NCI-H510A (cell line): ENCODE measurements around the gene ZMIZ1.

Experiments used
- DNase-seq: peaks from one replicate; lab custom pipeline; 2025; lab: John Stamatoyannopoulos, UW

ZMIZ1 gene

GRCh38 chr10:79173582-79174262, 105.0 kb downstream of the ZMIZ1 start:
- no peak for DNase-seq

DNA sequence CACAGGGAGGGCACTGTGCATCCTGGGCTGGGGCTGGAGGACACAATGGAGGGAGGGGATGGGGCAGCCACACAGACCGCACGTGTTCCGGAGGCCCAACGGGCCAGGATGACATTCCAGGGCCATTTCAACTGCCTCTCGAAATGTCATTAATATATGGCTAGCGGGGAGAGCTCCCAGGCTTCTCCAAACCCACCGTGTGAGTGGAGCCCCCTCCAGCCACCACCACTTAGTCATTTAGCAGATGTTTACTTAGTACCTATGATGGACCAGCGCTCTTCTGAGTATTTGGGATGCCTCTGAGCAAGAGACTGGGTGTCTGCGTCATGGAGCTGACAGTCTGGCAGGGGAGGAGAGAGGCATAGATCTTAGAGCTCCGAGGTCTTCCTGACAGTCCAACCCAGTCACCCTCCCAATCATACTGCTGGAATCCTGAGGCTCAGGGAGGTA, 107.3 kb downstream of the ZMIZ1 start:
- DNase-seq = no peak

GRCh38 chr10:79176949-79177602, 108.3 kb downstream of the ZMIZ1 start:
- no peak for DNase-seq

DNA sequence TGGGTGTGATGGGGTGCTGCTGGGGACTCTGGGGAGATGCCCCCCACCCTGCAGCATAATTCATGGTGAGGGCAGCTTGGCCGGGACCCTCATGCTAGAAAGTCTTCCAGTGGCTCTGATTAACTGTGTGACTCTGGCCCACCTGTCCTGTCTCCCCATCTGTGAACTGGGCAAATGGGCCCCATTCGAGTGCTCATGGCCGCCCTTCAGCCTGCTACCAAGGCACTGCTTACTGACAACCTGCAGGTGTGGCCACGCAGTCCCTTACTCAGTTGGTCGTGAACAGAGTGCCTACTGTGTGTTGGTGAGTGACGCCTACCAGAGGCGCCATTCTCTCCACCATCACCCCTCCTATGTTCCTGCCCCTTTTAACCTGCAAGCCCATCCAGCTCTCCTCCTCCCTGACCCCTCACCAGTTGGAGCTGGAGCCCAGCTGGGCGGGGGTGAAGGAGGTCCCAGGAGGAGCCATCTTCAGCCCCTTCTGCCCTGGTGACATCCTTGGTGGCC, 109.4 kb downstream of the ZMIZ1 start:
- no peak for DNase-seq

DNA sequence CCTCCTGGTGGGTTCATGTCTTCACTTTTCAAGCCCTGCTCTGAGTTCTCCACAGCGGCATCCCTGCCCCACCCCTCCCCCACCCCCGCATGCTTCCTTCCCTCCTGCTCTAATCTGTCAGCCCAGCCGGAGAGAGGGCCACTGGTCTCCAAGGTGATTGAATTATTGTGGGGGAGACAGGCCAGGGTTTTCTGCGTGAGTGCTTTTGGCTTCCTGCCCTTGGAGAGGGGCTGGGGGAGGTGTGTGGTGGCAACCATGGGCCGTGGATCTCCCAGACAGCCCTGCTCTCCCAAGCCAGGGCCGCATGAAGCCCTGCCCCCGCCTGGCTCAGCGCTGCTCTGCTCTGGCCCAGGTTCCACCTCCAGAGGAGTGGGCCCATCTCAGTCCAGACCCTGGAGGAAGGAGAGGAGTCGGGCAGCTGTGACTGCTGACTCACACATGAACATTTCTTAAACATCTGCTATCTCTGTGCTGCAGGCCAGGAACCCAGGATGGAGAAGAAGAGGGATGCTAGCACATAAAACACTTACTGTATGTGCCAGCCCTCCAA, 109.9 kb downstream of the ZMIZ1 start:
- no peak for DNase-seq

GRCh38 chr10:79179164-79179956, 110.6 kb downstream of the ZMIZ1 start:
- DNase-seq = no peak

GRCh38 chr10:79179957-79180309, 111.2 kb downstream of the ZMIZ1 start:
- DNase-seq = no peak

GRCh38 chr10:79180414-79181221, 111.9 kb downstream of the ZMIZ1 start:
- no peak for DNase-seq

DNA sequence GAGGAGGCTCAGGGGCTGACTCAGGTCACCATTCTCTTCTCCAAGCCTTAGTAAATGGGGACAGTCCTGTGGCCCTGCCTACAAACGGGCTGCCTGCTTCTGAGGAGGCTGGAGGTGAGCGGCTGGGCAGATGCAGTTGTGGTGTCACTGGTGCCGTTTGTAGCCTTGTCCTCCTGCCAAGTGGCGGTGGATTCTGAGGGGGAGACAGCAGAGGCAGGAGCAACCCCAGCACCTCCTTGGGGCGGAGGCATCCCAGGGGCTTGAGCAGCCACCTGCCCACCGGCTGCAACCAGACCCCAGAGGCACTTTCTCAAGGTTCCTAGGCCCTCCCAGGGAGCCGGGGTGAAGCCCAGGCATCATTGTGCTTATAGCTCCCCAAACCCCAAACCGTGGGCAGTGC, 112.5 kb downstream of the ZMIZ1 start:
- no peak for DNase-seq

DNA sequence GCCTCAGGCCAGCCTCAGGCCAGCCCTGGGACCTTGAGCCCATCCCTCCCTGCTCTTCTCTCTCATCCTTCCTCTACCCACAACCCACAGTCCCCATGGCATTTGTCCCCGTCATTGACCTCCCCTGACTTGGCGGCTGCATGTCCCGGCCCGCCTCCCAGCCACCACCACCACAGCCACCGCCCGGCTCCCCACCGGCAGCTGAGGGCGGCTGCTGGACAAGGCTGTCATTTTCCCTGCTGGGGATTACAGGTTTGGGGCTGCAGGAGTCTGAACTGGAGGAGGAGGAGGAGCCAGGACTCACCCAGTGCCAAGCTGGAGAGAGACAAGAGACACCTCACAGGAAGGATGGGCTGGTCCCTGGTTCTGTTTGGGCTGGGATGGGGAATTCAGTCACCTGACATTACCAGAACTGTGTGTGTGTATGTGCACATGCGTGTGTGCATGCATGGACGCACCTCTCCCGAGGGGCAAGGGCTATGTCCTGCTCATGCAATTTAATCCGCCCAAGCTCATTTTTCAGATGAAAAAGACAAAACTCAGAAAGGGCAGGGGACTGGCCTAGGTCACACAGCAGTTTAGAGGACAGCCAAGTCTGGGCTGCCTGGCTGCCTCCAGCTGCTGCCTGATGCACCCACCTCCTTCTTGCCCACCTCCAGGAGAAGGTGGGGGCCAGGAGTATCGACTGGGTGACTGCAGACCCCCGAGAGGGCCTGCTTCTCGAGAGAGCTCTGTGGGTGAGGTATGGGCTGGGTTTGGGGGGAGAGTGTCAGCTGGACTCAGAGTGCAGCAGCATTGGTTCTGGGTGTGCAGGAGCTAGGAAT, 113.1 kb downstream of the ZMIZ1 start:
- no peak for DNase-seq

DNA sequence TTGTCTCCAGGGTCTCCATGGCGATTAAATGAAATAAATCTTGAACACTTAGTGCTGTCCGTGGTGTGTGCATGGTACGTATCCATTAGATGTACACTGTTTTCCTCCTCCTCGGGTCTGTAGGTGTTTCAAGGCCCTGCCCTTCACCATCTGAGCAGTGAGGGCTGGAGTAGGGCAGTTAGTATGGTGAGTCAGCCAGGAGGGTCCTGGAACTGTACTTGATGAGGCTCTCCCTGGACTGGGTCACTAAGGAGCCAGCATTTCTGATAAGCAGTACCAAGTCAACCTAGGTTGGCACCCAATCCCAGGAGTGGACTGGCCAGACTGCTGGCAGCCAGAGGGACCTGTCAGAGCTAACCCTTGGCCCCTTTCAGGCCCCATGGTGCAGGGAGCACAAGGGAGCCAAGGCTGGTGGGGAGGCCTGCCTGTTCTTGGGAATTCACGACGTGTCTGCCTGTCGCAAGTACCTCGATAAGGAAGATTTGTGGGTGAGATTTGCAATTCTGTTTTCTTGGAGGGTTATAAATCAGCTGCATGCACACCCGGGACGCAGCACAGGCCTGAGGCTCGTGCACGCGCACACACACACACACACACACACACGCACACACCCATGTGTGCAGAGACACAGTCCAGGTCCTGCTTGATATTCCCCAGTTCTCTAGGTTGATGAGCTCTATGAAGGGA, 114.2 kb downstream of the ZMIZ1 start:
- no peak for DNase-seq

GRCh38 chr10:79183468-79183865, 114.7 kb downstream of the ZMIZ1 start:
- no peak for DNase-seq

DNA sequence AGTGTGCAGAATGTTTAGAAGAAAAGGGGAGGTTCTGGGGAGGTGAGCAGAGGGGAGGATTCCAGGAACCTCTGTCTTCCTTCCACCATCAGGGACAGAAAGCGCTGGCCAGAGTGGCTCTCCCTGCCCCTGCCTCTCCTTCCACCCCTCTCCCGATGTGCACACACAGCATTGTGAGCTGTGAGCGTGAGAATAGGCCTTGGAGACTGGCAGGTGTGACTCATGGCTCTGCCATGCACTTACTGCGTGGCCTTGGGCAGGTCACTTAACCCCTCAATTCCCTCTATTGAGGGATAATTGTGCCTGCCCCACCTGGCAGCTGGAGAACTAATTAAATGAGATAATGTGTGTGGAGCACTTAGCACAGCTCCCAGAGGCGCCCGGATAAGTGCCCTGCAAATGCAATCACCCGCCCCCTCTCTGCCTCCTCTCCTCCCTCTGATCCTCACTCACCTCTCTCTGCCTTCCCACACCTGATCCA, 115.4 kb downstream of the ZMIZ1 start:
- DNase-seq = no peak

- no peak for DNase-seq
Observed at GRCh38 chr10:79184657-79185056, 115.9 kb downstream of the ZMIZ1 start.

GRCh38 chr10:79185067-79185774, 116.5 kb downstream of the ZMIZ1 start:
- DNase-seq = no peak

DNA sequence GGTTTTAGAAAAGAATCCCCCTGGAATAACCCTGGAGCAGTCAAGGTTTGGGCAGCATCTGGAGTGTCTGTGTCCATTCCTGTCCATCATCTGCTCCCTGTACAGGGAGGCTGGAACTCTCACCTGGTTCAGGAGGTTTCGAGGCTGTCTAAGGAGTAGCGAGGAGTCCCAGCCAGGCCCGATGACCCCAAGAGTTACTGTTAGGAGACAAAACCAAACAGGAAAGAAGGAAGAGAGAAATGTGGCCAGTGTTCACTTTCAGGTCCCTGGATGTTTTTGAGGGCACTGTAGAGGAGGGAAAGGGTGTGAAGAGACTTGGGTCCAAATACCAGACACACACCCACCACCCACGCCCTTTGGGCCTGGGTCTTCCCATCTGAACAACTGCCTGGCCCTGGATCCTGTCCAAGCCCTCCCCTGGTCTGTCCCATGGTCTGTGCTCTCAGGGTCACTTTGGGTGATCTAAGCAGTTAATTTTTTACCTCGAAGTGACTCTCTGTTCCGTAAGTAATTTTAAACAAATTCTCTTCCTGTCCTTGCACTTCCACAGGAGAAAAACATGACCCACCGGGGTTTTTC, 117.1 kb downstream of the ZMIZ1 start:
- no peak for DNase-seq

GRCh38 chr10:79186486-79187120, 117.8 kb downstream of the ZMIZ1 start:
- no peak for DNase-seq

GRCh38 chr10:79187121-79187940, 118.6 kb downstream of the ZMIZ1 start:
- DNase-seq = no peak
